IPS DF 19.7 (cell line): Measurements from ENCODE around the gene IFFO2.
"Not testable (repeated sequence)": the region's sequence is repeated elsewhere in the genome, so short reads cannot be mapped to it uniquely, and the experiment has no call there.

ENCODE experiments used
- DNase-seq: peaks from one replicate; pipeline ENCODE4 v3.0.0-alpha.2; 2013; ENCODE audit warnings: low read depth, low spot score

Gene IFFO2

GRCh38 chr1:18895317-18895716 lies 61.2 kb downstream of the IFFO2 start:
- no peak for DNase-seq

- DNase-seq: no peak
Observed at GRCh38 chr1:18893120-18893519, 63.4 kb downstream of the IFFO2 start.

- not testable (repeated sequence) for DNase-seq
Observed at GRCh38 chr1:18891858-18892257, 64.6 kb downstream of the IFFO2 start.

GRCh38 chr1:18891426-18891780 lies 65.1 kb downstream of the IFFO2 start:
- DNase-seq: no peak

- no peak for DNase-seq
Observed at GRCh38 chr1:18890706-18891425, 65.6 kb downstream of the IFFO2 start.

GRCh38 chr1:18886003-18886335 lies 70.5 kb downstream of the IFFO2 start:
- no peak for DNase-seq

GRCh38 chr1:18885311-18886002 lies 71.0 kb downstream of the IFFO2 start:
- DNase-seq: no peak

- no peak for DNase-seq
Observed at GRCh38 chr1:18884727-18885126, 71.7 kb downstream of the IFFO2 start.

- no peak for DNase-seq
Observed at GRCh38 chr1:18884419-18884717, 72.1 kb downstream of the IFFO2 start.

GRCh38 chr1:18883636-18884418 lies 72.6 kb downstream of the IFFO2 start:
- no peak for DNase-seq

GRCh38 chr1:18883079-18883478 lies 73.4 kb downstream of the IFFO2 start:
- no peak for DNase-seq

- DNase-seq: no peak
Observed at GRCh38 chr1:18882486-18882885, 74.0 kb downstream of the IFFO2 start.

- DNase-seq: no peak
Observed at GRCh38 chr1:18881642-18882431, 74.6 kb downstream of the IFFO2 start.

- no peak for DNase-seq
Observed at GRCh38 chr1:18881164-18881563, 75.3 kb downstream of the IFFO2 start.

GRCh38 chr1:18880585-18880984 lies 75.9 kb downstream of the IFFO2 start:
- DNase-seq: no peak

GRCh38 chr1:18879791-18880309 lies 76.6 kb downstream of the IFFO2 start:
- no peak for DNase-seq

- no peak for DNase-seq
Observed at GRCh38 chr1:18879215-18879790, 77.2 kb downstream of the IFFO2 start.

- DNase-seq: no peak
Observed at GRCh38 chr1:18878538-18879214, 77.8 kb downstream of the IFFO2 start.

GRCh38 chr1:18877282-18877681 lies 79.2 kb downstream of the IFFO2 start:
- DNase-seq: no peak

GRCh38 chr1:18876210-18876609 lies 80.3 kb downstream of the IFFO2 start:
- no peak for DNase-seq

- DNase-seq: no peak
Observed at GRCh38 chr1:18875796-18876128, 80.7 kb downstream of the IFFO2 start.
